ENCODE measurements around the gene MROH9.

DNA sequence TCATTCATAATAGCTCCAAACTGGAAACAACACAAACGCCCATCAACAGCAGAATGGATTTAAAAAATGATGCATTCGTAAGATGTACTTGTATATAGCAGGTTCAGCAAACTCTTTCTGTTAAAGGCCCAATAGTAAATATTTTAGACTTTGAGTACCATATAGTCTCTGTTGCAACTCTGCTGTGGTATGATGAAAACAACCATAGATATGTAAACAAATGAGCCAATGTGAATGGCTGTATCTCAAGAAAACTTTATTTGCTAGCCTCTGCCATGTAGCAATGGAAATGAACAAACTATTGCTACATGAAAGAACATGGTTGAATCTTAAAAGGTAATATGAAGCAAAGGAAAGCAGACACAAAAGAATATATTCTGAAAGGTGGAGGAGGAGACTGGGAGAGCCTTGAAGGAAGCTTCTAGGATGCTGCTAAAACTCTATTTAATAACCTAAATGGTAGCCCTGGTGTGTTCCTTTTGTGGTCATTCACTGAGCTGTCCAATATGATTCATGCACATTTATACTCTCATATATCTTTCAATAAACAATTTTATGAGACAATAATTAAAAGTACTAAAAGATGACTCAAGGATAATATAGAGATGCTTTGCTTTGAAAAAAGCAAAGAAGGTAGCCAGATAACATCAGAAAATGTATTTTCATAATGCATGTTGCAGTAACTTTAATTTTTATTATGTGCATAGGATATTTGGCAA lies 126.2 kb downstream of the MROH9 start:
- no peak for TF ChIP-seq POLR2A (IDR thresholded peaks at IDR 0.05; ENCODE audit: low read depth)
- TF ChIP-seq POLR2AphosphoS5 (IDR thresholded peaks at IDR 0.05): no peak
